HCT116 (cell line): ENCODE measurements around the gene METRN. TPM values are rescaled to one million over a fixed set of nuclear protein-coding genes. Genes with fewer than 3 reads are reported as not detected.

ENCODE experiments used
- ATAC-seq: fragments of 200-7000 bp; cut with Tn5 transposase; 2 replicates; pipeline ENCODE4 v1.9.1; 2020; ENCODE audit warnings: mild to moderate bottlenecking, moderate library complexity
- BruUV-seq: library from RNA; stranded (reverse); fragments of 400-500 nt; replicated peaks from 2 replicates; lab custom pipeline; 2021; lab: Mats Ljungman, UMichigan
- CTCF ChIA-PET: fragments of 300-600 bp; sonication (Branson Sonifier 250); formaldehyde crosslinking; loops from one replicate; lab custom pipeline; 2021; ENCODE audit warnings: antibody characterized with exemption; lab: Charles Lee
- POLR2A ChIA-PET: fragments of 300-600, 350-600 bp; sonication (Branson Sonifier 250); formaldehyde crosslinking; loops from one replicate; lab custom pipeline; 2021; ENCODE audit warnings: antibody characterized with exemption; lab: Charles Lee
- RAD21 ChIA-PET, 2 experiments: fragments of 300-600 bp; sonication (Branson Sonifier 250); formaldehyde crosslinking; loops; one replicate each; lab custom pipeline; 2023; ENCODE audit warnings: low total read pairs in 2 of 2; ENCODE audit not compliant: uncharacterized antibody in 2 of 2, unreplicated experiment in 2 of 2, low non-redundant PET in 1 of 2; lab: Charles Lee
- DNase-seq: peaks from one replicate; pipeline ENCODE4 v3.0.0-alpha.2; 2010; ENCODE audit warnings: low read depth, low spot score
- H2AFZ ChIP-seq: fragments of 200-600 bp; shearing (Covaris generic), sonication (generic); 2 replicates; pipeline ENCODE4 v1.6.1; 2017; ENCODE audit warnings: low read depth, mixed run types, mixed read lengths, antibody characterized with exemption, low read length; ENCODE audit not compliant: poor library complexity, severe bottlenecking
- H3K27ac ChIP-seq: 2 replicates; pipeline ENCODE4 v1.5.1; 2012; ENCODE audit warnings: low read depth, low read length
- H3K27me3 ChIP-seq: fragments of 200-600 bp; sonication (generic); 2 replicates; pipeline ENCODE4 v1.6.1; 2016; ENCODE audit warnings: mixed run types, low read length, mixed read lengths; ENCODE audit not compliant: insufficient read depth
- H3K36me3 ChIP-seq, 2 experiments: fragments of 200-500 bp in 1 of 2; fragments of 200-600 bp in 1 of 2; sonication (Bioruptor generic) in 1 of 2; sonication (generic) in 1 of 2; 2 replicates each; pipeline versions ENCODE4 v1.5.1 to v1.6.1; 2014 to 2016; ENCODE audit warnings: low read length in 2 of 2, inconsistent platforms in 1 of 2, mixed read lengths in 1 of 2, mixed run types in 1 of 2; ENCODE audit not compliant: insufficient read depth in 2 of 2, control insufficient read depth in 1 of 2
- H3K4me1 ChIP-seq, 2 experiments: fragments of 200-600 bp in 1 of 2; sonication (generic) in 1 of 2; 2 replicates each; pipeline versions ENCODE4 v1.5.1 to v1.6.1; 2012 to 2017; ENCODE audit warnings: low read length in 2 of 2, inconsistent platforms in 1 of 2, mild to moderate bottlenecking in 1 of 2, mixed read lengths in 1 of 2, mixed run types in 1 of 2, moderate library complexity in 1 of 2; ENCODE audit not compliant: insufficient read depth in 2 of 2, control insufficient read depth in 1 of 2
- H3K4me2 ChIP-seq: fragments of 200-600 bp; sonication (generic); 2 replicates; pipeline ENCODE4 v1.6.1; 2017; ENCODE audit warnings: mixed run types, low read length, mixed read lengths
- H3K4me3 ChIP-seq, 2 experiments: fragments of 200-600 bp in 1 of 2; sonication (generic) in 1 of 2; replicated peaks in 1 of 2; 2 replicates each; pipeline ENCODE4 v1.5.1; 2011 to 2016; ENCODE audit warnings: low read length in 2 of 2, control low read depth in 1 of 2, low read depth in 1 of 2, mild to moderate bottlenecking in 1 of 2, mixed read lengths in 1 of 2, mixed run types in 1 of 2
- H3K79me2 ChIP-seq: fragments of 200-600 bp; sonication (generic); 2 replicates; pipeline ENCODE4 v1.6.1; 2017; ENCODE audit warnings: mild to moderate bottlenecking, mixed run types, low read length, moderate library complexity, mixed read lengths; ENCODE audit not compliant: insufficient read depth
- H3K9ac ChIP-seq: fragments of 200-600 bp; sonication (generic); 2 replicates; pipeline ENCODE4 v1.6.1; 2016; ENCODE audit warnings: low read length, mixed read lengths
- H3K9me2 ChIP-seq: fragments of 200-600 bp; sonication (generic), shearing (Covaris generic); 2 replicates; pipeline ENCODE4 v1.6.1; 2017; ENCODE audit warnings: mixed run types, mild to moderate bottlenecking, moderate library complexity; ENCODE audit not compliant: insufficient read depth
- H3K9me3 ChIP-seq, 2 experiments: fragments of 200-500 bp in 1 of 2; fragments of 200-600 bp in 1 of 2; sonication (Bioruptor generic) in 1 of 2; sonication (generic) in 1 of 2; 2 replicates each; pipeline ENCODE4 v1.6.1; 2014 to 2017; ENCODE audit warnings: low read length in 2 of 2, mixed read lengths in 2 of 2, inconsistent platforms in 1 of 2, low read depth in 1 of 2, mild to moderate bottlenecking in 1 of 2, mixed run types in 1 of 2, moderate library complexity in 1 of 2; ENCODE audit not compliant: control insufficient read depth in 1 of 2, insufficient read depth in 1 of 2
- H4K20me1 ChIP-seq: fragments of 200-600 bp; sonication (generic), shearing (Covaris generic); 2 replicates; pipeline ENCODE4 v1.6.1; 2017; ENCODE audit warnings: mixed run types, mild to moderate bottlenecking, moderate library complexity; ENCODE audit not compliant: insufficient read depth
- ATF3 ChIP-seq: IDR thresholded peaks from 2 replicates; pipeline ENCODE4 v1.6.1; 2012
- CEBPB ChIP-seq: IDR thresholded peaks from 2 replicates; pipeline ENCODE4 v1.6.1; 2012; ENCODE audit warnings: low read depth
- EGR1 ChIP-seq: IDR thresholded peaks from 2 replicates; pipeline ENCODE4 v1.6.1; 2012; ENCODE audit warnings: low read depth
- ELF1 ChIP-seq: IDR thresholded peaks from 2 replicates; pipeline ENCODE4 v1.6.1; 2012; ENCODE audit warnings: low read depth, borderline replicate concordance
- EZH2 ChIP-seq: fragments of 200-600 bp; sonication (generic); IDR thresholded peaks from 2 replicates; pipeline ENCODE4 v1.6.1; 2017; ENCODE audit warnings: antibody characterized with exemption, mixed run types
- EZH2phosphoT487 ChIP-seq: fragments of 200-600 bp; IDR thresholded peaks from 2 replicates; pipeline ENCODE4 v1.6.1; 2018; ENCODE audit warnings: antibody characterized with exemption, borderline replicate concordance
- FOSL1 ChIP-seq: IDR thresholded peaks from 2 replicates; pipeline ENCODE4 v1.6.1; 2012; ENCODE audit warnings: low read depth
- JUND ChIP-seq: IDR thresholded peaks from 2 replicates; pipeline ENCODE4 v1.6.1; 2012
- MAX ChIP-seq: IDR thresholded peaks from 2 replicates; pipeline ENCODE4 v1.6.1; 2012
- POLR2A ChIP-seq: IDR thresholded peaks from 2 replicates; pipeline ENCODE4 v1.7.0; 2011; ENCODE audit warnings: borderline replicate concordance; ENCODE audit not compliant: insufficient read depth, insufficient read length; ENCODE audit errors: extremely low read depth
- REST ChIP-seq: IDR thresholded peaks from 2 replicates; pipeline ENCODE4 v1.6.1; 2012; ENCODE audit warnings: low read depth
- SIN3A ChIP-seq: IDR thresholded peaks from 2 replicates; pipeline ENCODE4 v1.6.1; 2012; ENCODE audit warnings: low read depth
- SP1 ChIP-seq: IDR thresholded peaks from 2 replicates; pipeline ENCODE4 v1.6.1; 2012; ENCODE audit warnings: low read depth
- SRF ChIP-seq: IDR thresholded peaks from 2 replicates; pipeline ENCODE4 v1.6.1; 2012; ENCODE audit warnings: low read depth
- ZBTB33 ChIP-seq: IDR thresholded peaks from 2 replicates; pipeline ENCODE4 v1.6.1; 2011; ENCODE audit warnings: mild to moderate bottlenecking, low read length, moderate library complexity; ENCODE audit not compliant: insufficient replicate concordance; ENCODE audit errors: extremely low read depth
- ZFX ChIP-seq: fragments of 450-650 bp; IDR thresholded peaks from 2 replicates; pipeline ENCODE4 v1.6.1; 2017
- intact Hi-C: fragments of 100-400 bp; cut with micrococcal nuclease; formaldehyde crosslinking; loops from 2 replicates; pipeline ENCODE4 v1.10.0; 2022
- total RNA-seq: library from RNA; stranded (reverse); gene quantifications from one replicate; pipeline ENCODE4 v1.2.1, GENCODE V29; 2021; ENCODE audit not compliant: unreplicated experiment

The METRN gene
- total RNA-seq, 1 experiment from 2014 or later = 193 TPM

- TF ChIP-seq ATF3 (no peak), CEBPB (no peak)
- H3K4me1 ChIP-seq = peaks cover 0 to 12% of the 10 kb centered on the region in 2 experiments; a peak in 2 of 4 replicates
- intact Hi-C loops = no loop called here
- H3K27me3 ChIP-seq = no peaks in the 10 kb centered on the region
- peaks cover 5% of the 10 kb centered on the region for H3K79me2 ChIP-seq
- no peak overlapping the region for H3K27ac ChIP-seq
- H2AFZ ChIP-seq = no peak overlapping the region
- no peak overlapping the region for H3K9ac ChIP-seq
- H3K4me3 ChIP-seq = no peak overlapping the region
- ChIA-PET RAD21 (no interaction called here), CTCF (no interaction called here), POLR2A (no interaction called here)
- no peaks in the 10 kb centered on the region for H3K9me2 ChIP-seq
- H3K9me3 ChIP-seq = no peaks in the 10 kb centered on the region
- no TSS peak for BruUV-seq
- no peaks in the 10 kb centered on the region for H4K20me1 ChIP-seq
- no peak for ATAC-seq
- no peak for DNase-seq
- H3K36me3 ChIP-seq = peaks cover 0 to 5% of the 10 kb centered on the region in 2 experiments; a peak in 2 of 4 replicates
- no peak overlapping the region for H3K4me2 ChIP-seq
Observed at GRCh38 chr16:675884-676564, 38.9 kb upstream of the METRN start.

GRCh38 chr16:676565-676902 lies 38.4 kb upstream of the METRN start:
- Histone ChIP-seq H3K79me2 (peaks cover 11% of the 10 kb centered on the region), H3K36me3 (peaks cover 0 to 10% of the 10 kb centered on the region in 2 experiments; a peak in 3 of 4 replicates), H3K9me3 (no peaks in the 10 kb centered on the region), H2AFZ (no peak overlapping the region), H3K27ac (no peak overlapping the region), H3K4me1 (peaks cover 0 to 17% of the 10 kb centered on the region in 2 experiments; a peak in 3 of 4 replicates), H3K9ac (no peak overlapping the region), H4K20me1 (no peaks in the 10 kb centered on the region), H3K27me3 (no peaks in the 10 kb centered on the region), H3K4me2 (no peak overlapping the region), H3K4me3 (no peak overlapping the region), H3K9me2 (no peaks in the 10 kb centered on the region)
- no peak for DNase-seq
- ATAC-seq = no peak
- POLR2A ChIA-PET = no interaction called here
- CTCF ChIA-PET = no interaction called here
- RAD21 ChIA-PET = no interaction called here
- BruUV-seq = no TSS peak
- intact Hi-C loops = no loop called here
- TF ChIP-seq SRF (no peak), EGR1 (no peak), ZFX (no peak), ATF3 (no peak), POLR2A (no peak), JUND (no peak), CEBPB (no peak), EZH2phosphoT487 (no peak), EZH2 (no peak), FOSL1 (no peak), SP1 (no peak), SIN3A (no peak), ELF1 (no peak), MAX (no peak), REST (no peak), ZBTB33 (no peak)
